Measurements from ENCODE around the gene DNAI2. TPM values are rescaled to one million over a fixed set of nuclear protein-coding genes. Genes with fewer than 3 reads are reported as not detected.

The DNAI2 gene
- total and polyA plus RNA-seq, 9 of the 15 experiments (the other 6 are each of a cell fraction or from before 2014, with no cell fraction given): not detected

DNA sequence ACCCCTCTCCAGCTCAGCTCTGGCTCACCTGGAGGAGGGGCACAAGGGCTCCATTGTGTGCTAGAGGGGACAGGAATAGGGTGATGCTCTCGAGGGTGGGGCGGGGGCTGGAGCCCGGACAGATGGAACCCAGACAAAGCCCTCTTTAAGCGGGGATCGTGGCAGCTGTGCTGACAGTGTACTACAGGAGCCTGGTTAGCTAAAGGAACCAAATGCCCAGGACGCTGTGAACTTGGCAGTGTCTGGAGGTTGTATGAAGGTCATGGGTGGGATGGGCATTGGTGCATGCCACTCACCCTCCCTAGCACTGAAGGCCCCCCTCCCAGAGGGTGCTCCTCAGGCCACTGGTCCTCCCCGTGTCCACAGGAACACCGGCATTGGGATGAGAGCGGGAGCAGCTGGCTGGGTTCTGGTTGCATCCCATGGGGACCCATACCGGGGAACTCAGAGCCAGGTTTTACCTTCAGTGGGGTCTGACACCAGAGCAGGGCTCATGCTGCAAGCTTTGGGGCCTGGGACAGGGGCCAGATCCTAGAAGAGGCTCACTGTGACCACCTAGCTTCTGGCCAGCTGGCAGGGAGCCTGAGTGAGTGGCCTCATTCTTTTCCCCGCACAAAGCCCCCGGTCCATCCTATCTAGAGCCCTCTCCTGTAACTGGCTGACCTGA, 63.9 kb downstream of the DNAI2 start (continued):
- TF ChIP-seq TSHZ1 (CRISPR knock-in tag; IDR thresholded peaks at IDR 0.05) (no peak), SRSF1 (IDR thresholded peaks at IDR 0.05; ENCODE audit: low read depth, low read length) (no peak), DIDO1 (tag; IDR thresholded peaks at IDR 0.05; ENCODE audit: low read depth) (no peak), ASH1L (IDR thresholded peaks at IDR 0.05; ENCODE audit: borderline replicate concordance, low read depth, partially characterized antibody) (no peak), ZBED1 (IDR thresholded peaks at IDR 0.05) (no peak), TRIM28 (IDR thresholded peaks at IDR 0.05) (no peak)
- TF ChIP-seq, protein P1, sequence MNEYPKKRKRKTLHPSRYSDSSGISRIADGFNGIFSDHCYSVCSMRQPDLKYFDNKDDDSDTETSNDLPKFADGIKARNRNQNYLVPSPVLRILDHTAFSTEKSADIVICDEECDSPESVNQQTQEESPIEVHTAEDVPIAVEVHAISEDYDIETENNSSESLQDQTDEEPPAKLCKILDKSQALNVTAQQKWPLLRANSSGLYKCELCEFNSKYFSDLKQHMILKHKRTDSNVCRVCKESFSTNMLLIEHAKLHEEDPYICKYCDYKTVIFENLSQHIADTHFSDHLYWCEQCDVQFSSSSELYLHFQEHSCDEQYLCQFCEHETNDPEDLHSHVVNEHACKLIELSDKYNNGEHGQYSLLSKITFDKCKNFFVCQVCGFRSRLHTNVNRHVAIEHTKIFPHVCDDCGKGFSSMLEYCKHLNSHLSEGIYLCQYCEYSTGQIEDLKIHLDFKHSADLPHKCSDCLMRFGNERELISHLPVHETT (CRISPR knock-in tag; conservative IDR thresholded peaks at IDR 0.05 in 1 of 2, IDR thresholded peaks at IDR 0.05 in 1 of 2): no peak
- TF ChIP-seq, protein P2, sequence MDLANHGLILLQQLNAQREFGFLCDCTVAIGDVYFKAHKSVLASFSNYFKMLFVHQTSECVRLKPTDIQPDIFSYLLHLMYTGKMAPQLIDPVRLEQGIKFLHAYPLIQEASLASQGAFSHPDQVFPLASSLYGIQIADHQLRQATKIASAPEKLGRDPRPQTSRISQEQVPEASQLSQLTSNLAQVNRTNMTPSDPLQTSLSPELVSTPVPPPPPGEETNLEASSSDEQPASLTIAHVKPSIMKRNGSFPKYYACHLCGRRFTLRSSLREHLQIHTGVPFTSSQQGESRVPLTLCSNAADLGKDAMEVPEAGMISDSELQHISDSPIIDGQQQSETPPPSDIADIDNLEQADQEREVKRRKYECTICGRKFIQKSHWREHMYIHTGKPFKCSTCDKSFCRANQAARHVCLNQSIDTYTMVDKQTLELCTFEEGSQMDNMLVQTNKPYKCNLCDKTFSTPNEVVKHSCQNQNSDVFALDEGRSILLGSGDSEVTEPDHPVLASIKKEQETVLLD (IDR thresholded peaks at IDR 0.05): no peak

All from K562 (cell line).